GM12878 (cell line): ENCODE measurements around the gene BTG4. TPM values are rescaled to one million over a fixed set of nuclear protein-coding genes. Genes with fewer than 3 reads are reported as not detected.

Experiments used
- BCL11A ChIP-seq: IDR thresholded peaks from 2 replicates; pipeline ENCODE4 v1.6.1; 2011; ENCODE audit warnings: low read depth, low read length
- GATAD2B ChIP-seq: fragments of 450-650 bp; conservative IDR thresholded peaks from 2 replicates; pipeline ENCODE4 v1.6.1; 2017; ENCODE audit warnings: low read depth, mild to moderate bottlenecking, moderate library complexity
- HDGF ChIP-seq: fragments of 450-650 bp; IDR thresholded peaks from 2 replicates; pipeline ENCODE4 v1.6.1; 2016; ENCODE audit warnings: antibody characterized with exemption
- JUND ChIP-seq: IDR thresholded peaks from 2 replicates; pipeline ENCODE4 v1.6.1; 2012; ENCODE audit warnings: low read depth, mild to moderate bottlenecking, low read length, improper control_type of control experiment, moderate library complexity
- NBN ChIP-seq: fragments of 450-650 bp; IDR thresholded peaks from 2 replicates; pipeline ENCODE4 v1.6.1; 2016
- NFXL1 ChIP-seq: fragments of 450-650 bp; IDR thresholded peaks from 2 replicates; pipeline ENCODE4 v1.6.1; 2017; ENCODE audit warnings: antibody characterized with exemption, mild to moderate bottlenecking, borderline replicate concordance
- ZZZ3 ChIP-seq: IDR thresholded peaks from 2 replicates; pipeline ENCODE4 v1.6.1; 2011; ENCODE audit warnings: low read depth; ENCODE audit not compliant: control insufficient read depth, insufficient read length
- polyA plus RNA-seq, 11 experiments: library from polyadenylated mRNA; depleted of rRNA in 4 of 11; unstranded in 6 of 11; stranded (reverse) in 5 of 11; fragments of >200 nt; fragmentation: Nextera tagmentation in 4 of 11; fragmentation: Illumina TruSeq in 1 of 11; extraction: Ambion mirVana in 4 of 11; extraction: Trizol in 1 of 11; gene quantifications; 1 replicate in 1 of 11; 2 replicates in 10 of 11; pipeline versions ENCODE4 v1.2.1 to v1.2.3, GENCODE V29; 2011 to 2016; ENCODE audit warnings: inconsistent platforms in 2 of 11, missing spikeins in 2 of 11, low read depth in 1 of 11
- total RNA-seq, 4 experiments: library from RNA; depleted of rRNA in 3 of 4; stranded (reverse); fragments of >200 nt in 3 of 4; fragmentation: Illumina TruSeq in 1 of 4; extraction: Trizol in 1 of 4; gene quantifications; 2 replicates each; pipeline versions ENCODE4 v1.2.1 to v1.2.3, GENCODE V29; 2013 to 2021
- TF ChIP-seq, protein P1 (sequence below): IDR thresholded peaks from 2 replicates; pipeline ENCODE4 v1.6.1; 2011; ENCODE audit warnings: mild to moderate bottlenecking, low read depth, low read length, moderate library complexity; ENCODE audit not compliant: insufficient replicate concordance
- TF ChIP-seq, protein P2 (sequence below): IDR thresholded peaks from 2 replicates; pipeline ENCODE4 v1.6.1; 2012; ENCODE audit warnings: improper control_type of control experiment, low read depth, low read length; ENCODE audit not compliant: insufficient replicate concordance
- TF ChIP-seq, protein P3 (sequence below): fragments of 450-650 bp; IDR thresholded peaks from 2 replicates; pipeline ENCODE4 v1.6.1; 2017; ENCODE audit warnings: mild to moderate bottlenecking, moderate library complexity

BTG4 gene
- total and polyA plus RNA-seq, 10 of the 15 experiments (the other 5 are each of a cell fraction or from before 2014, with no cell fraction given), result 0.14 TPM; not detected in 9

DNA sequence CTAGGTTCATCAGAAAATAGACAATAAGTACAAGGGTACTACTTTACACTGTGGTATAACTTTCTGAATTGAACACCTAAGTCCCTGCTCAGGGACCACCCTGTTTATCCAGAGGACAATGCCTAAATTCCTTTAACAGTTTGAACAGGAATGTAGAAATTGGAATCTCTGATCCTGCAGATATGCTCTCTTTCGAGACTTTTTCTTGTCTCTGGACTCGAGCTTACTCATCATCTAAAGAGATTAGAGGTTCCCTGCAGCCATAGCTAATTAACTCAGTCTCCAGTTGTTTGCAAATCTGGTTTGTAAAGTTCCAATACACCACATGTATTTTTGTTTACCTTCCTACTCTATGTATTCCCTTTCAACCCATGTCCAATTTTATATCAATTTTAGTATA is 3.4 kb upstream of the BTG4 start (continued):
- TF ChIP-seq, protein P1, sequence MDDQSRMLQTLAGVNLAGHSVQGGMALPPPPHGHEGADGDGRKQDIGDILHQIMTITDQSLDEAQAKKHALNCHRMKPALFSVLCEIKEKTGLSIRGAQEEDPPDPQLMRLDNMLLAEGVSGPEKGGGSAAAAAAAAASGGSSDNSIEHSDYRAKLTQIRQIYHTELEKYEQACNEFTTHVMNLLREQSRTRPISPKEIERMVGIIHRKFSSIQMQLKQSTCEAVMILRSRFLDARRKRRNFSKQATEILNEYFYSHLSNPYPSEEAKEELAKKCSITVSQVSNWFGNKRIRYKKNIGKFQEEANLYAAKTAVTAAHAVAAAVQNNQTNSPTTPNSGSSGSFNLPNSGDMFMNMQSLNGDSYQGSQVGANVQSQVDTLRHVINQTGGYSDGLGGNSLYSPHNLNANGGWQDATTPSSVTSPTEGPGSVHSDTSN, result no peak
- TF ChIP-seq JUND (no peak), BCL11A (no peak), HDGF (no peak), NFXL1 (no peak), NBN (no peak), GATAD2B (no peak), ZZZ3 (no peak)
- TF ChIP-seq, protein P2, sequence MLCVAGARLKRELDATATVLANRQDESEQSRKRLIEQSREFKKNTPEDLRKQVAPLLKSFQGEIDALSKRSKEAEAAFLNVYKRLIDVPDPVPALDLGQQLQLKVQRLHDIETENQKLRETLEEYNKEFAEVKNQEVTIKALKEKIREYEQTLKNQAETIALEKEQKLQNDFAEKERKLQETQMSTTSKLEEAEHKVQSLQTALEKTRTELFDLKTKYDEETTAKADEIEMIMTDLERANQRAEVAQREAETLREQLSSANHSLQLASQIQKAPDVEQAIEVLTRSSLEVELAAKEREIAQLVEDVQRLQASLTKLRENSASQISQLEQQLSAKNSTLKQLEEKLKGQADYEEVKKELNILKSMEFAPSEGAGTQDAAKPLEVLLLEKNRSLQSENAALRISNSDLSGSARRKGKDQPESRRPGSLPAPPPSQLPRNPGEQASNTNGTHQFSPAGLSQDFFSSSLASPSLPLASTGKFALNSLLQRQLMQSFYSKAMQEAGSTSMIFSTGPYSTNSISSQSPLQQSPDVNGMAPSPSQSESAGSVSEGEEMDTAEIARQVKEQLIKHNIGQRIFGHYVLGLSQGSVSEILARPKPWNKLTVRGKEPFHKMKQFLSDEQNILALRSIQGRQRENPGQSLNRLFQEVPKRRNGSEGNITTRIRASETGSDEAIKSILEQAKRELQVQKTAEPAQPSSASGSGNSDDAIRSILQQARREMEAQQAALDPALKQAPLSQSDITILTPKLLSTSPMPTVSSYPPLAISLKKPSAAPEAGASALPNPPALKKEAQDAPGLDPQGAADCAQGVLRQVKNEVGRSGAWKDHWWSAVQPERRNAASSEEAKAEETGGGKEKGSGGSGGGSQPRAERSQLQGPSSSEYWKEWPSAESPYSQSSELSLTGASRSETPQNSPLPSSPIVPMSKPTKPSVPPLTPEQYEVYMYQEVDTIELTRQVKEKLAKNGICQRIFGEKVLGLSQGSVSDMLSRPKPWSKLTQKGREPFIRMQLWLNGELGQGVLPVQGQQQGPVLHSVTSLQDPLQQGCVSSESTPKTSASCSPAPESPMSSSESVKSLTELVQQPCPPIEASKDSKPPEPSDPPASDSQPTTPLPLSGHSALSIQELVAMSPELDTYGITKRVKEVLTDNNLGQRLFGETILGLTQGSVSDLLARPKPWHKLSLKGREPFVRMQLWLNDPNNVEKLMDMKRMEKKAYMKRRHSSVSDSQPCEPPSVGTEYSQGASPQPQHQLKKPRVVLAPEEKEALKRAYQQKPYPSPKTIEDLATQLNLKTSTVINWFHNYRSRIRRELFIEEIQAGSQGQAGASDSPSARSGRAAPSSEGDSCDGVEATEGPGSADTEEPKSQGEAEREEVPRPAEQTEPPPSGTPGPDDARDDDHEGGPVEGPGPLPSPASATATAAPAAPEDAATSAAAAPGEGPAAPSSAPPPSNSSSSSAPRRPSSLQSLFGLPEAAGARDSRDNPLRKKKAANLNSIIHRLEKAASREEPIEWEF, result no peak
- TF ChIP-seq, protein P3, sequence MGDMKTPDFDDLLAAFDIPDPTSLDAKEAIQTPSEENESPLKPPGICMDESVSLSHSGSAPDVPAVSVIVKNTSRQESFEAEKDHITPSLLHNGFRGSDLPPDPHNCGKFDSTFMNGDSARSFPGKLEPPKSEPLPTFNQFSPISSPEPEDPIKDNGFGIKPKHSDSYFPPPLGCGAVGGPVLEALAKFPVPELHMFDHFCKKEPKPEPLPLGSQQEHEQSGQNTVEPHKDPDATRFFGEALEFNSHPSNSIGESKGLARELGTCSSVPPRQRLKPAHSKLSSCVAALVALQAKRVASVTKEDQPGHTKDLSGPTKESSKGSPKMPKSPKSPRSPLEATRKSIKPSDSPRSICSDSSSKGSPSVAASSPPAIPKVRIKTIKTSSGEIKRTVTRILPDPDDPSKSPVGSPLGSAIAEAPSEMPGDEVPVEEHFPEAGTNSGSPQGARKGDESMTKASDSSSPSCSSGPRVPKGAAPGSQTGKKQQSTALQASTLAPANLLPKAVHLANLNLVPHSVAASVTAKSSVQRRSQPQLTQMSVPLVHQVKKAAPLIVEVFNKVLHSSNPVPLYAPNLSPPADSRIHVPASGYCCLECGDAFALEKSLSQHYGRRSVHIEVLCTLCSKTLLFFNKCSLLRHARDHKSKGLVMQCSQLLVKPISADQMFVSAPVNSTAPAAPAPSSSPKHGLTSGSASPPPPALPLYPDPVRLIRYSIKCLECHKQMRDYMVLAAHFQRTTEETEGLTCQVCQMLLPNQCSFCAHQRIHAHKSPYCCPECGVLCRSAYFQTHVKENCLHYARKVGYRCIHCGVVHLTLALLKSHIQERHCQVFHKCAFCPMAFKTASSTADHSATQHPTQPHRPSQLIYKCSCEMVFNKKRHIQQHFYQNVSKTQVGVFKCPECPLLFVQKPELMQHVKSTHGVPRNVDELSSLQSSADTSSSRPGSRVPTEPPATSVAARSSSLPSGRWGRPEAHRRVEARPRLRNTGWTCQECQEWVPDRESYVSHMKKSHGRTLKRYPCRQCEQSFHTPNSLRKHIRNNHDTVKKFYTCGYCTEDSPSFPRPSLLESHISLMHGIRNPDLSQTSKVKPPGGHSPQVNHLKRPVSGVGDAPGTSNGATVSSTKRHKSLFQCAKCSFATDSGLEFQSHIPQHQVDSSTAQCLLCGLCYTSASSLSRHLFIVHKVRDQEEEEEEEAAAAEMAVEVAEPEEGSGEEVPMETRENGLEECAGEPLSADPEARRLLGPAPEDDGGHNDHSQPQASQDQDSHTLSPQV, result no peak
